Effector memory CD4-positive, alpha-beta T cell (primary cell): ENCODE measurements around the gene LRBA.

Experiments used
- DNase-seq, 3 donors: peaks; one replicate each; pipeline ENCODE4 v3.0.0-alpha.2; 2020
- H3K27ac ChIP-seq: 2 replicates; pipeline ENCODE4 v1.7.0; 2013; ENCODE audit warnings: mild to moderate bottlenecking, low read length, moderate library complexity; ENCODE audit not compliant: insufficient read depth, poor library complexity, severe bottlenecking
- H3K27me3 ChIP-seq: replicated peaks from 2 replicates; pipeline ENCODE4 v1.7.0; 2013; ENCODE audit warnings: mild to moderate bottlenecking, low read length; ENCODE audit not compliant: insufficient read depth, control insufficient read depth, poor library complexity, severe bottlenecking
- H3K36me3 ChIP-seq: 2 replicates; pipeline ENCODE4 v1.7.0; 2013; ENCODE audit warnings: mild to moderate bottlenecking, low read length, moderate library complexity; ENCODE audit not compliant: control insufficient read depth, insufficient read depth
- H3K4me1 ChIP-seq: 2 replicates; pipeline ENCODE4 v1.7.0; 2013; ENCODE audit warnings: low read length, mild to moderate bottlenecking; ENCODE audit not compliant: control insufficient read depth, insufficient read depth, poor library complexity, severe bottlenecking
- H3K4me3 ChIP-seq: 2 replicates; pipeline ENCODE4 v1.7.0; 2013; ENCODE audit warnings: low read length, low read depth, mild to moderate bottlenecking; ENCODE audit not compliant: insufficient read depth, poor library complexity, severe bottlenecking
- H3K9me3 ChIP-seq: 2 replicates; pipeline ENCODE4 v1.7.0; 2013; ENCODE audit warnings: mild to moderate bottlenecking, low read length, moderate library complexity; ENCODE audit not compliant: control insufficient read depth

LRBA gene

DNA sequence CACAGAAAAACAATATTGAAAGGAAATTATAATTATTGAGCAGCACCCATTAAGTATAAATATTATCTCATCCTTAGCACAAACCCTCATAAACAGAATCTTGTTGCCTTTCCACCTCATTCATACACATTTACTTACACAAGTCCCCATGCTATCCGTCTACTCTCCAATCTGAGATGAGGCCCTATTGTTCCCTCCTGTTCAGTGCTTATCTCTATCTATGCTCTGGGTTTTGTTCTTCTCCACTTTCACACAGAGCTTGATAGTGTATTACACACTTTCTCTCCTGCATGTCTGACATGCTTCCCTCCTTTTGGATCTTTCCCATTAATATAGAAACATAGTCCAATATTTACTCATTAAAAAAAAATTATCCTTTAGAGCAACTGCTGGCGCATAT, 671.3 kb downstream of the LRBA start:
- Histone ChIP-seq H3K9me3 (no peaks in the 10 kb centered on the region), H3K27ac (no peak overlapping the region), H3K27me3 (no peaks in the 10 kb centered on the region), H3K4me3 (no peak overlapping the region), H3K4me1 (no peaks in the 10 kb centered on the region), H3K36me3 (no peaks in the 10 kb centered on the region)
- DNase-seq = no peak

DNA sequence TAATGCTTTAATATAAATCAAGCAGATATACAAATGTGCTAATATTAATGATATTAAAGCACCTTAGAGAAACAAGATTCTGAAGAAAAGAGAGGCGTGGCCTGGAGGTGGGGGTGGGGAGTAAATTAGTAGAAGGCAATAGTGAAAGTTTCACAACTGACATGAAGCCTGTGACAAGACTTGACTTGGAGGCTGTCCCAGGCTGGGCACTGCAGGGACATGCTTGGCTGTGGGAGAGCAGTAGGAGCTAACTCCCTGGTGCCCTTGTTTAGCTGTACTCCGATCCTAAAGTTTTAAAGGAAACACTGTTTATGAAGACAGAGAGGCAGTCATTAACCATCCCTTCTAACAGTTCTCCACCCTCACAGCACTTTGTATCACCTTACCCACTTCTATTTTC, 672.1 kb downstream of the LRBA start:
- Histone ChIP-seq H3K27me3 (no peaks in the 10 kb centered on the region), H3K4me1 (no peaks in the 10 kb centered on the region), H3K4me3 (no peak overlapping the region), H3K27ac (no peak overlapping the region), H3K36me3 (no peaks in the 10 kb centered on the region), H3K9me3 (no peaks in the 10 kb centered on the region)
- DNase-seq = no peak

DNA sequence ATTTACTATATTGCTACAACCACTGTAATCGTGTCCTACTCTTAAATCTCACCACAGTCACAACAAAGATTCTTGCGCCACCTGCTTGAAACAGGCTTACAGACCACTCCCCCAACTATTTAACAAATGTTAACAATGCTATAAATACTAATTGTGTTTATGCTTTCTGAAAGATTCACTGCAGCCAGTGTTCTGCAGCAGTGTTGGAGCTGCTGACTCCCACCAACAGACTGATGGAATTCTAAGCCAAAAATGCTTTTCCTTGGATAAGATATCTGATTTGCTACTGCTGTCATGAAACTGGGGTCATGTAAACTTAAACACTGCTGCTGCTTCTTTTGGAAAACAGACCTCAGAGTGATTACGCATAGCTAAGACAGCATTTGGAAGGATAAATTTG, 677.4 kb downstream of the LRBA start:
- Histone ChIP-seq H3K9me3 (no peaks in the 10 kb centered on the region), H3K27me3 (no peaks in the 10 kb centered on the region), H3K36me3 (no peaks in the 10 kb centered on the region), H3K4me1 (no peaks in the 10 kb centered on the region), H3K4me3 (no peak overlapping the region), H3K27ac (no peak overlapping the region)
- no peak for DNase-seq

DNA sequence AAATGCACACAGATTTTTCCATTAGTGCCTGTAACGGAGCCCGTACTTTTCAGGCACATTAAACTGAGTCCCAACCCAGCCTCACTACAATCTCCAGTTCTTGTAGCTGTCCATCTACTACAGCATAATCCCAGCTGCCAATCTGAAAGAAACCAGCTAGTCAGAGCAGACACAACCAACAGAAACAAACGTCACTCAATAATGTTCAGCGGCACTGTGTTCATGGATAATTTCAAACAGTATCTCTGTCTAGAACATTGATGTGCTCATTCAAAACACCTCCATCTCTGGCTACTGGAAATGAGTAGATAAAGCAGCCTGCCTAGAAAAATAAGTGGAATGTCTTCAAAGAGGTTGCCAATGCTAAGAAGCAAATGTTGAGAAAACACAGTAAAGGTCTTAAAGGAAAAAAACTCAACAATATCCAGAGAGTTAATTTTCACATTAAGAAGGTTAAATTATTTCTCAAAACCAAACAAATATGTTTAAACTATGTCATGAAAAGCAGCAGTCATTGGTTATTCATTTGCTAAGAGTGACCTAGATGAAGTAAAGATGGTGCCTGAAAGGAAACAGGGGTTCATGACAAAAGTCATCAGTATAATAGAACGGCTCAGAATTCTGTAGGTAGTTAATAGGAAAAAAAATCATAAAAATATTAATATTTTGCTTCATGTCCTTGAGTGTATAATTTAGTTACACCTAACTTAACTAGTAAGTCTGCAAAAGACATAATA, 678.2 kb downstream of the LRBA start:
- no peaks in the 10 kb centered on the region for H3K9me3 ChIP-seq
- H3K36me3 ChIP-seq = no peaks in the 10 kb centered on the region
- no peak overlapping the region for H3K4me3 ChIP-seq
- no peak for DNase-seq
- H3K4me1 ChIP-seq = no peaks in the 10 kb centered on the region
- H3K27me3 ChIP-seq = no peaks in the 10 kb centered on the region
- H3K27ac ChIP-seq = no peak overlapping the region

DNA sequence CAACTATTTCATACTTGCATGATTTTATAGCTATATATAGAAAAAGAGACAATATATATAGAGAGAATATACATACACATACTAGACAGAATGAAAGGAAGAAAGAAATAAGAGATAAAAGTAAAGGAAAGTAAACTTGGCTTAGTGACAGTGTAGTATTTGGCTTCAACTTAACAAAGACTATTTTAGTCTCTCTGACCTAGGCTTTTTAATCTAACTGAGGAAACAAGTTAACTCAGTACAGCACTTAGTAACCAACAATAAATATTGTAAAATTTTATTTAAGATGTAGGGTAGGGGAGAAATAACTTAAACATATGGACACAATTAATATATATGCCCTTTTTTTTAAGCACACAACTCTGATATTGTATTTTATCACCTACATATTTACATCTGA, 682.1 kb downstream of the LRBA start:
- DNase-seq = no peak
- H3K4me1 ChIP-seq = no peaks in the 10 kb centered on the region
- H3K27ac ChIP-seq = no peak overlapping the region
- no peak overlapping the region for H3K4me3 ChIP-seq
- H3K9me3 ChIP-seq = no peaks in the 10 kb centered on the region
- H3K27me3 ChIP-seq = no peaks in the 10 kb centered on the region
- H3K36me3 ChIP-seq = no peaks in the 10 kb centered on the region

DNA sequence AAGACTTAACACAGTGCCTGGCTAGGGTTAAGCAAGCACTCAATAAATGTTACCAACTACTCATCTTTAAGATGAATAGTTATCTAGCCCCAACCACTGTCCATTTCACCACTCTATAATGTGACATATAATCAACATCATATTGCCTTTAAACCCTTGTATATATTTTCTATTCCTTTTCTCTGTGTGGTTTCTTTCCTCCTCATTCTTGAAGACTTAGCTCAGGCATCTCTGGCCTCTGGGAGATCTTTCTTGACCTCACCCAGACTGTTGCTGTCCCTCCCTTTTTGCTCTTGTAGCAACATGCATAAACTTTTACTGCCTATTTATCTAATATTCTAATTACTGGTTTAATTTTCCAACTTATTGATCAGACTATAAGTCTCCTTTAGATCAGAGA, 683.0 kb downstream of the LRBA start:
- Histone ChIP-seq H3K27ac (no peak overlapping the region), H3K4me1 (no peaks in the 10 kb centered on the region), H3K36me3 (no peaks in the 10 kb centered on the region), H3K4me3 (no peak overlapping the region), H3K27me3 (no peaks in the 10 kb centered on the region), H3K9me3 (no peaks in the 10 kb centered on the region)
- no peak for DNase-seq

DNA sequence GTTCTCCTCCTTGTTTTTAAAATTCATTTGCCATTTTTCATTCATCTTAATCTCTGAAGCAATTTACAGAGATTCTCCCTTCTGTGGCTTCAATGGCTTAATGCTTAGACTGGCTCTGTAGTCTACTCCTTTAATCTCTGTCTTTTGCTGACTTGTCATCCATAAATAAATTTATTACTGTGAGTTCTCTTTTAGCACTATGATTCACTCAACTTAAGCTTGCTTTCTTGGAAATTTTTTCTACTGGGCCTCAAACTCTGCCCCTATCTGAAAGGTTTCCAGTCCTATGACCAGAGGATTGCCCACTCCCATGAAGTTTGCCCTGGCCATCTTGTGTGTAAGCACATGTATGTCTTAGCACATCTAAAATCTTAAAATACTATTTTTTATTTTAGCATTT, 685.7 kb downstream of the LRBA start:
- H3K36me3 ChIP-seq = no peaks in the 10 kb centered on the region
- H3K4me3 ChIP-seq = no peak overlapping the region
- no peaks in the 10 kb centered on the region for H3K9me3 ChIP-seq
- H3K27ac ChIP-seq = no peak overlapping the region
- DNase-seq = no peak
- H3K27me3 ChIP-seq = no peaks in the 10 kb centered on the region
- H3K4me1 ChIP-seq = no peaks in the 10 kb centered on the region

DNA sequence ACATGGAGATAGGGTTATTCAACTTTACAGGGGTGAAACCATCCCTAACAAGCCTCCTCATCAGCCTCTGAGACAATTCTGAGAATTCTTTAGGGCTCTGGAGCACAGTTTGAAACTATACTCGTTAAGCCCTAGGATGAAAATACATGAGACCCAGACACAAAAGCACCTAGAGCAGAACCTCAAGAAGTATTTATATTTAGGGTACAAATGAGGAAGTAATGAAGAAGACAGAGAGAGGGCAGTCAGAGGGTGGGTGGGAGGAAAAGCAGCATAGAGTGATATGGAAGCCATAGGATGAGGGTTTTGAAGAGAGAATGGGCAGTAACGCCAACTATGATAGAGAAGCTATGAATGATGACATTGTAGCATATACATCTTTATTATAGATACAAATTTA, 686.6 kb downstream of the LRBA start:
- no peaks in the 10 kb centered on the region for H3K27me3 ChIP-seq
- H3K4me1 ChIP-seq = no peaks in the 10 kb centered on the region
- H3K4me3 ChIP-seq = no peak overlapping the region
- no peaks in the 10 kb centered on the region for H3K9me3 ChIP-seq
- no peaks in the 10 kb centered on the region for H3K36me3 ChIP-seq
- DNase-seq = no peak
- H3K27ac ChIP-seq = no peak overlapping the region

DNA sequence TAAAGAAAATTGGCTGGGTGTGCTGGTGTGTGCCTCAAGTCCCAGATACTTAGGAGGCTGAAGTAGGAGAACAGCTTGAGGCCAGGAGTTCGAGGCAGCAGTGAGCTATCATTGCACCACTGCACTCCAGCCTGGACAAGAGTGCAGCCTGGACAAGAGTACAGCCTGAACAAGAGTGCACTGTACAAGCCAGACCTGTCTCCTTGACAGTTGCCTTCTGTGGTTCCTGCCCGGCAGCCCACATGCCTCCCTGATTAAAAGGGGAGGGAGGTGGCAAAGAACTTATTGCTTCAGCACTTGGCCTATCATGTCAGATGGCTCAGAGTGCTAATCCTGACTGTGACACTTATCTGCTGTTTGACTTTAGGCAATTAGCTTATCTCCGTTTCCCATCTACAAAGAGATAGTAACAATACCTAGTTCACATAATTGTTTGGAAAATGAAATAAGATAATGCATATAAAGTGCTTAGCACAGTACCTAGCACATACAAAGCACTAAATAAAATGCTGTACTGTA, 687.8 kb downstream of the LRBA start:
- Histone ChIP-seq H3K27ac (no peak overlapping the region), H3K27me3 (no peaks in the 10 kb centered on the region), H3K4me3 (no peak overlapping the region), H3K9me3 (no peaks in the 10 kb centered on the region), H3K36me3 (no peaks in the 10 kb centered on the region), H3K4me1 (no peaks in the 10 kb centered on the region)
- no peak for DNase-seq

DNA sequence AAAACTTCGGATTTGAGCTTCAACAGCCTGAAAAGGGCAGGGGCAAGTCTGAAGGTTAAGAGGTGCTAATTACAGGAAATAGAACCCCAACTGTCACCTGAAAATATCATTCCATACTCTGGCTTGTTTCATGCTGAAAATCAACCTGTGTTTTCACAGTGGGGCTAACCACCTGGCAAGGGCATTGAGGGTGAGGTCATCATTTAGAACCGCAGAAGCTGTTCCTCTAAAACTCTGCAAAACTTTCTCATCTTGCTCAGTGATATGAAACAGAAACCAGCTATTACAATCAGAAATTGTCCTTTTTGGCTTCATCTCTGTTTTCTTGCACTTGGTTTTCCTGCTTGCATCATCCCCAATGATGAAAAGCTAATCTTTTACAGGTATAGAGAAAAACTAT, 689.2 kb downstream of the LRBA start:
- Histone ChIP-seq H3K27me3 (no peaks in the 10 kb centered on the region), H3K27ac (no peak overlapping the region), H3K9me3 (no peaks in the 10 kb centered on the region), H3K4me3 (no peak overlapping the region), H3K36me3 (peaks cover 5% of the 10 kb centered on the region), H3K4me1 (no peaks in the 10 kb centered on the region)
- DNase-seq = no peak
